ENCODE measurements around the gene LAPTM5. TPM values are rescaled to one million over a fixed set of nuclear protein-coding genes. Genes with fewer than 3 reads are reported as not detected.
A peak's percentile ranks its signal among the peaks of the same experiment; 100 is the strongest.
"Not testable (repeated sequence)": the region's sequence is repeated elsewhere in the genome, so short reads cannot be mapped to it uniquely, and the experiment has no call there.

Gene LAPTM5
- total RNA-seq, 2 experiments from 2014 or later = 174 to 214 TPM

DNA sequence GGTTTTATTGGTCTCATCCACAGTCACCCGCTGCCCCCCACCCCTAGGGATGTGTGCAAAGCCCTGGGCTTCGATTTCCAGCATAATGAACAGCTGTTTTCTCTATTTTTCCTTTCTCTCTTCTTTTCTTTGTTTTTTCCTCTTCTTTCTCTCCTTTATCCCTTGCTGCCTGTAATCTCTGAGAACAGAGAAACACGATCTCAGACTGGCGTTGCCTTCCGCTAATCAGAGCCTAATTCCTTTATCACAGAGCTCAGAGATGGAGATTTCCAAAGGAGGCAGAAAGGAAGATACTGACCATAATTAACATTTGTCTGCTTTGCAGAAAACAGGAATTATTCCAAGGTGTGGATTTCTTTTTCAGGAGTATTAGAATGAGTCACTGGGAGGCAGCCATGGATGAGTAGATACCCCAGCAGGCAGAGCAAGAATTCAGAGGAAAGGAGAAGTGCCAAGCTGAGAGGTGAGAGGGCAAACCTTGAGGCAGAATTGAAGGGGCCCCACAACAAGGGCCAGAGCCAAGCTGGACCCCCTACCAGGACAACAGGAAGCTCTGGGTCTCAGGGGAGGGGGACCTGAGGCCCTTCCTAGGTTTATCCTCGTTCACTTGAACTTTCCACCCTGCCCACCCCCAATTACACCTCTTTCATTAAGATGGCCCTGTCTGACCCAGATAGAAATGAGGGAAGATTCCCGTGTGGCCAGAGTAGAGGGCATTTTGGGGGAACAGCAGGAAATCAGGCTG lies 67.5 kb downstream of the LAPTM5 start:
- Mint-ChIP-seq H3K36me3 (ENCODE audit: low read depth) (no peaks in the 10 kb centered on the region), H3K9me3 (ENCODE audit: low read depth) (no peaks in the 10 kb centered on the region), H3K4me1 (peaks cover under 1% of the 10 kb centered on the region), H3K27ac (no peak overlapping the region), H3K4me3 (no peak overlapping the region), H3K27me3 (peaks cover 6% of the 10 kb centered on the region)
- ATAC-seq (no peak), DNase-seq (no peak)
- ChIA-PET POLR2A (no interaction called here), CTCF (no interaction called here)
- intact Hi-C loops (cut with DNase I, micrococcal nuclease) = no loop called here

DNA sequence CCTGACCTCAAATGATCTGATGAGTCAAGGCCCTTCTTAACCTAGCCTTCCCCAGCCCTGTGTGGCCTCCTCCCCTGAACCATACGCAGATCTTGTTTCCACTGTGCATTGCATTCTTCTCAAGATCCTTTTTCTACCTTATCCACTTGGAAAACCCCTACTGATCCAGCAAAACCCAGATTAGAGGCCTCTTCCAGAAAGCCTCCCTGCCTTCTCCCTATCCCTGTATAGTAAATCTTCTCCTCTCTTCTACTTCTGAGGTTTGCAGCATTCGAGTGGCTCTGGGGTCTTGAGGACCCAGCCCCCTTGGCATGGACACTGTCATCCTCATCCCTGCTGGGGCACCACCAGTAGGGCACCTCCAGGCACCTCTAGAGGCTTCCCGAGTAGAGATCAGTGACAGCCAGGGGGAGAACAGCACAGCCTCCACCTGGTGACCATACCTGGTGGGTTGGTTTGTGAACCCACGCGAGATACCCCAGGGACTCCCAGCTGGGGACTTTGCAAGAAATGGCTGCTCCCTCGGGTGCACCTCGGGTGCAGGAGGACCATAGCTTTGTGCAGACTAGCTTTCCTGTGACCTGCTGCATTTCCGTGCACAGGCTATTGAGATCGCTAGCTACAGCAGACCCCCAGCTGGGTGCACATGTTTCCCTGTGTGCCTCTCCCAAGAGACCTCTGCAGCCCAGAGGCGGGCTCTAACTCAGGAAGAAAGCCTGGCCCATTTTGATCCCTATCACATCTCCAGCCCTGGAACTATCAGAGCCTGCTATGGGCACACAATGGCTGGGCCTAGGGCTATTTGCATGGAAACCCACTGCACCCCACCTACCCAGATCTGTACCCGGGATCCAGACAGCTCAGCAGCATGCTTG lies 68.4 kb downstream of the LAPTM5 start:
- DNase-seq (no peak), ATAC-seq (no peak)
- Mint-ChIP-seq H3K27ac (no peak overlapping the region), H3K36me3 (ENCODE audit: low read depth) (no peaks in the 10 kb centered on the region), H3K9me3 (ENCODE audit: low read depth) (no peaks in the 10 kb centered on the region), H3K4me1 (peaks cover 3% of the 10 kb centered on the region), H3K4me3 (no peak overlapping the region), H3K27me3 (peaks cover 11% of the 10 kb centered on the region)
- CTCF ChIA-PET = no interaction called here
- intact Hi-C loops (cut with DNase I, micrococcal nuclease) = no loop called here
- POLR2A ChIA-PET = no interaction called here

DNA sequence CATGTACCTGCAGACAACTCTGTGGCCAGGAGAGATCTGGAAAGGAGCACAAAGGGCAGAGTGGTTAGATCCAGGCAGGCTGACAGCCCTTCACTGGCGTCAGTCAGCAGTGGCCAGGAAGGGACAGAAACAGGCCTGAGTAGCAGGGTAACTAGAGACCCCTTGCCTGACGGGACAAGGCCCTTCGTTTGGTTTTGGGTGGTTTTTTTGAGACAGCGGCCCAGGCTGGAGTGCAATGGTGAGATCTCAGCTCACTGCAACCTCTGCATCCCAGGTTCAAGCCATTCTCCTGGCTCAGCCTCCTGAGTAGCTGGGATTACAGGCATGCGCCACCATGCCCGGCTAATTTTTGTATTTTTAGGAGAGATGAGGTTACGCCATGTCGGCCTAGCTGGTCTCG lies 69.1 kb downstream of the LAPTM5 start:
- POLR2A ChIA-PET; ATAC-seq; H3K36me3 Mint-ChIP-seq (ENCODE audit: low read depth); H3K4me1 Mint-ChIP-seq; H3K27ac Mint-ChIP-seq; H3K9me3 Mint-ChIP-seq (ENCODE audit: low read depth); intact Hi-C loops (cut with DNase I, micrococcal nuclease); DNase-seq; H3K4me3 Mint-ChIP-seq: not testable (repeated sequence)
- CTCF ChIA-PET = interaction anchor here (0.6 kb wide), 1 partner anchor 128 kb away, joined by 3 read pairs; no protein-coding TSS in a partner anchor
- peaks cover 16% of the 10 kb centered on the region for H3K27me3 Mint-ChIP-seq

DNA sequence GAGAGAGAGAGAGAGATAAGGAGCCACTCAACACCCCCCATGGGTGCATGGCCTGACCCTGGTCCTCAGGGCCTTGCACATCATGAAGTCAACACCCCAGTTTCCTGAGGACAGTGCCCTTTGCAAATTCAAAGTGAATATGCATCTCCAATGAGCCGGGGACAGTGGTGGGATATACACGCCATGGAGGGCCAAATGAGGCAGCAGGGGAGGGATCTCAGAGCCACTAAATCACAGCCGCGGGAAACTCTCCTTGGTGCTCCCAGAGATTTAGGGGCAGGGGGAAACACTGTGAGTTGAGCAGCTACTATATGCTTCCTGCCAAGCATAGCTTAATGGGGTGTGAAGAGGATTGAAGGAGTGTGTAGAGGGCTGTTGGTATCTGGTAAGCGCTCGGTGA lies 69.7 kb downstream of the LAPTM5 start:
- ChIA-PET CTCF (interaction anchor here (0.6 kb wide), 1 partner anchor 129 kb away, joined by 3 read pairs; no protein-coding TSS in a partner anchor), POLR2A (no interaction called here)
- Mint-ChIP-seq H3K4me3 (no peak overlapping the region), H3K4me1 (peaks cover 3% of the 10 kb centered on the region), H3K36me3 (ENCODE audit: low read depth) (no peaks in the 10 kb centered on the region), H3K9me3 (ENCODE audit: low read depth) (no peaks in the 10 kb centered on the region), H3K27ac (no peak overlapping the region), H3K27me3 (peaks cover 20% of the 10 kb centered on the region)
- intact Hi-C loops (cut with DNase I, micrococcal nuclease) = no loop called here
- ATAC-seq (no peak), DNase-seq (no peak)

DNA sequence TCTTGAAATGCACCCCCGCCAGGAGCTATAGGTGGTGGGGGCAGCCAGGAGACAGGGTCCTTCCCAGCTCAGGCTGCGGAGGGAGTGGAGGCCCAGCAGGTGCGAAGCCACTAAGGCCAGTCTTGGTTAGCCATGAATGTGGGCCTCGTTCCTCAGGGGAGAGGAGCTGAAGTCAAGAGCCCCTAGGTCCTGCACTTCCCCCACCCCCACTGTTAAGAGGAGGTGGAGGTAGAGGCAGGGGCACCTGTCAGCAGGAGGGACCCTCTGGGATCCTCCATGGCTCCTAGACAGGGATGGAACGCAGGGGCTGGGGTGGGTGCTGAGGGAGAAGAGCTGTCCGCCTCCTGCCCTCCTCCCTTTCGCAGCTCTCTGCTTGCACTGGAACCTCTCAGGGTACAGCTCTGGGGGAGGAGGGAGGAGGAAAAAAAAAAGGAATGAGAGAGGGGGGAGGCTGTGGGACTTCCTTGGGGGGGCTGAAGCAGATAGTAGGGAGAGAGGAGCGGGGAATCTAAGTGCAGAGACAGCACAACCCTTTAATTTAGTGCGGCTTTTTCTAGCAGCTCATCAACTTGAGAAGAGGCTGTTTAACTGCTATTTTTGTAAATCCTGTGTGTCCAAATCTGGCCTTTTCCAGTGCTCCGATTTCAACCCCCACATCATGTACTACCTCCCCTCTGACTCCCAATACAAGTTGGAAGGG lies 71.2 kb downstream of the LAPTM5 start:
- H3K4me3 Mint-ChIP-seq = no peak overlapping the region
- H3K27me3 Mint-ChIP-seq = peaks cover 33% of the 10 kb centered on the region
- intact Hi-C loops (cut with DNase I, micrococcal nuclease) = no loop called here
- no peaks in the 10 kb centered on the region for H3K9me3 Mint-ChIP-seq (ENCODE audit: low read depth)
- peaks cover 3% of the 10 kb centered on the region for H3K4me1 Mint-ChIP-seq
- ChIA-PET POLR2A (no interaction called here), CTCF (interaction anchor here (0.6 to 1.1 kb wide), 5 partner anchors 11 to 1841 kb away, joined by 3 to 4 read pairs (median 4); no protein-coding TSS in a partner anchor)
- ATAC-seq (no peak), DNase-seq (no peak)
- H3K27ac Mint-ChIP-seq = no peak overlapping the region
- no peaks in the 10 kb centered on the region for H3K36me3 Mint-ChIP-seq (ENCODE audit: low read depth)

DNA sequence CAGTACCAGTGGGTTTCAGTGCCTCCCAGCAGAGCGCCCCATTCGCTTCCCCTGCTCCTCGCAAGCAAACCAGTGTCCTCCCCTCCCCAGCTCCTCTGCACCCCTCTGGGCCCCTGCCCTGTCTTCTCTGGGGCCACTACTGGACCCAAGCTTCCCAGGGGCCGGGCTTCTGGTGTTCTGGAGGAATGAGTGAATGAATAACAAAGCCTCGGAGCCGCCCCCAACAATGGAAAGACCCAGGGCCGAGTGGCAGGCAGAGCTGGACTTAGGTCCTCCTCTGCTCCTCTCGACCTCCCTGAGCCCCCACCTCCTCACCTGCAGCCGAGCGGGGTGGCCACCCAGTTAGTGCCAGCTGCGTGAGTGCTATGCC lies 71.8 kb downstream of the LAPTM5 start:
- Mint-ChIP-seq H3K27me3 (peaks cover 33% of the 10 kb centered on the region), H3K4me3 (no peak overlapping the region), H3K36me3 (ENCODE audit: low read depth) (no peaks in the 10 kb centered on the region), H3K4me1 (peaks cover 3% of the 10 kb centered on the region), H3K27ac (no peak overlapping the region), H3K9me3 (ENCODE audit: low read depth) (no peaks in the 10 kb centered on the region)
- CTCF ChIA-PET = interaction anchor here (0.5 to 1.1 kb wide), 5 partner anchors 11 to 224 kb away, joined by 3 to 4 read pairs (median 3); no protein-coding TSS in a partner anchor
- DNase-seq (no peak), ATAC-seq (no peak)
- POLR2A ChIA-PET = interaction anchor here (0.6 kb wide), 1 partner anchor 308 kb away, joined by 4 read pairs; no protein-coding TSS in a partner anchor
- intact Hi-C loops (cut with DNase I, micrococcal nuclease) = no loop called here

DNA sequence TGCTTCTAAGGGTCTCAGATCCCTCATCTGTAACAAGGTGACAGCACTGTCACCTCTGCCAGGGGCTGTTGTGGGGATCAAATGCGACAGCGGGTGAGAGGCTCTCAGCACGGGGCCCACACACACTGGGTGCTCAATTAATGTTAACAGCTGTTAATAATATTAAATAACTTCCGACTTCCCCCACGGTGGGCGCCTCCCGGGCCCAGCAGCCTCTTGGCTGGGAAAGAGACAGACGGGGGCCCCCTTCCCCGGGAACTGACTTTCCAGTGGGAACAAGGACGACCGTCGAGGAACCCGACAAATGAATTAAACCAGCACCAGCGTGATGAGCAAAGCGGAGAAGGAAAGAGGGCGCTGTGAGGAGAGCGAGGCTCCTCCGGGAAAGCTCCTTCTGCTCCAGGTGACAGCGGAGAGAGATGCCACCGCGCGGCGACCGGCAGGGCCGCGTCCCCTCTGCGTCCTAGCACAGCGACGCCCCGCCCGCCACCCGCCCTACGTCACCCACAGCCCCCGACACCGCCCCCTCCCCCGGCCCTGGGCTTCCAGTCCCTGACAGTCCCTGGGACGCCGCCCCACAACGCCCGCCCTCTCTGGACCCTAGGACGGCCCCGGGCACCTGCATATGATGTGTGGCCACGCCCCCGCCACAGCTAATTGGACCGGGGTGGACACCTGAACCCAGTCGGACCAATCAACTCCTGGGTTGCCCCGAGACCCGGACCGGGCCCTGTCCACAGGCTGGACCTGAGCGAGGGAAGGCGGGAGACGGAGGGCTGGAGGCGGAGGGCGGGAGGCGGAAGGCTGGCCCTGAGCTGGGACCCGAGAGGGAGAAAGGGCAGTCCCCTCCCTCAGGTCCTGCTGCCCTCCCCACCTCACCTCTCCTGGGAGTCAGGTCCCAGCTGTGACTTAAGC lies 72.4 kb downstream of the LAPTM5 start:
- peak; percentile 35 for DNase-seq
- CTCF ChIA-PET = interaction anchor here (0.5 to 1.1 kb wide), 6 partner anchors 10 to 1438 kb away, joined by 3 to 4 read pairs (median 3); no protein-coding TSS in a partner anchor

DNA sequence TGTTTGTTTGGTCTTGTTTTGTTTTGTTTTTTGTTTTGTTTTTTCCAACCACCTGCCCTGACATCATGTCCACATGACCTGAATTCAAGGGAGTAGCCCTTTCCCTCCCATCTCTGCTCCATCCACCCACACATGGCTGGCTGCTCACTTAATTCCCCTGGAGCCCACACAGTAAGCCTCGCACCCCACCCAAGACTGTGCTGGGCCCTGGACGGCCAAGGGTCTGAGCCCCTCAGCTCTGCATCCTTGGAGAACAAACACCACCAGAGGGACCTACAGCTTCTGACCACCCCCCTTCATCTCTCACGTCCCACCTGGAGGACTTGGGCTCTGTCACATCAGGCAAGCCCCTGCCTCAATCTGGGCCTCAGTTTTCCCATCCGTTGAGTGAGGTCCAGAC lies 73.3 kb downstream of the LAPTM5 start:
- POLR2A ChIA-PET = no interaction called here
- CTCF ChIA-PET = no interaction called here
- DNase-seq = no peak
- H3K27me3 Mint-ChIP-seq = peaks cover 33% of the 10 kb centered on the region
- no peaks in the 10 kb centered on the region for H3K9me3 Mint-ChIP-seq (ENCODE audit: low read depth)
- H3K27ac Mint-ChIP-seq = no peak overlapping the region
- no peak for ATAC-seq
- peaks cover 3% of the 10 kb centered on the region for H3K4me1 Mint-ChIP-seq
- H3K4me3 Mint-ChIP-seq = no peak overlapping the region
- H3K36me3 Mint-ChIP-seq (ENCODE audit: low read depth) = no peaks in the 10 kb centered on the region
- intact Hi-C loops (cut with DNase I, micrococcal nuclease) = no loop called here

More for the DNA sequence above, 72.4 kb downstream of the LAPTM5 start:
- H3K4me1 Mint-ChIP-seq = peaks cover 3% of the 10 kb centered on the region
- no peak overlapping the region for H3K27ac Mint-ChIP-seq
- H3K27me3 Mint-ChIP-seq = peaks cover 33% of the 10 kb centered on the region
- POLR2A ChIA-PET = interaction anchor here (0.6 kb wide), 1 partner anchor 309 kb away, joined by 4 read pairs; no protein-coding TSS in a partner anchor
- H3K9me3 Mint-ChIP-seq (ENCODE audit: low read depth) = no peaks in the 10 kb centered on the region
- ATAC-seq = peak; percentile 47
- intact Hi-C loops (cut with DNase I, micrococcal nuclease) = no loop called here
- H3K4me3 Mint-ChIP-seq = peak overlapping the region; percentile 42
- H3K36me3 Mint-ChIP-seq (ENCODE audit: low read depth) = no peaks in the 10 kb centered on the region

DNA sequence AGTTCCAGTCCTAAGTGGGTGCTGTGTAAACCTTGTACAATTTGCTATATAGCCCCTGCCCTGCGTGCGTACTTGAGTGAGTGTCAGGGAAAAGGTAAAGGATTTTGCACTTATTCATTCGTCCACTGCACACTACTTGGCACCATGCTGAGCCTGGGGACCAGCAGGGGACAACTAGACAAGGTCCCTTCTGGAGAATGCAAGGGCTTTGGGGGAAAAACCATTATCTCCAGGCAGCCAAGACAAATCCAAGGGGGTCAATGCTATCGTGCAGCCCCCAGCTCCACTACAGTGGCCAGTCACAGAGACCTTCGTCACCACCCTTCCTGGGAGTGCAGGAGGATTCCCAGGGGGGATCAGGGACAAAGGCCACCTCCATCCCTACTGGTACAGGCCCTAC lies 73.9 kb downstream of the LAPTM5 start:
- H3K4me3 Mint-ChIP-seq = no peak overlapping the region
- H3K4me1 Mint-ChIP-seq = peaks cover 3% of the 10 kb centered on the region
- ChIA-PET POLR2A (no interaction called here), CTCF (no interaction called here)
- H3K27ac Mint-ChIP-seq = no peak overlapping the region
- intact Hi-C loops (cut with DNase I, micrococcal nuclease) = no loop called here
- DNase-seq = no peak
- no peaks in the 10 kb centered on the region for H3K36me3 Mint-ChIP-seq (ENCODE audit: low read depth)
- ATAC-seq = no peak
- H3K27me3 Mint-ChIP-seq = peaks cover 34% of the 10 kb centered on the region
- no peaks in the 10 kb centered on the region for H3K9me3 Mint-ChIP-seq (ENCODE audit: low read depth)

Data from activated CD4-positive, alpha-beta T cell treated with anti-CD3 and anti-CD28 coated beads for 36 hours (primary cell).